AG04449 (cell line): ENCODE measurements around the gene CAPN10.

Experiments used
- CTCF ChIA-PET: fragments of 350-600 bp; formaldehyde crosslinking; extraction: SDS; loops from one replicate; lab custom pipeline; 2021; ENCODE audit warnings: antibody characterized with exemption; lab: Yijun Ruan, JAX
- POLR2A ChIA-PET: fragments of 400-600, 350-600 bp; formaldehyde crosslinking; extraction: SDS; loops from one replicate; lab custom pipeline; 2020; ENCODE audit warnings: antibody characterized with exemption, inconsistent platforms; lab: Yijun Ruan, JAX
- DNase-seq: peaks from one replicate; pipeline ENCODE4 v3.0.0-alpha.2; 2010; ENCODE audit warnings: low read depth, low spot score
- H3K4me3 ChIP-seq: 2 replicates; pipeline ENCODE4 v1.5.1; 2011; ENCODE audit warnings: low read depth, mild to moderate bottlenecking, control low read depth, low read length
- CTCF ChIP-seq: IDR thresholded peaks from one replicate; pipeline ENCODE4 v1.5.1; 2011; ENCODE audit warnings: mild to moderate bottlenecking, moderate library complexity, low read length, control low read depth, inconsistent platforms; ENCODE audit not compliant: insufficient read depth; ENCODE audit errors: missing control alignments

The CAPN10 gene

GRCh38 chr2:240632306-240632721 is 45.8 kb downstream of the CAPN10 start:
- TF ChIP-seq CTCF: no peak
- ChIA-PET POLR2A (no interaction called here), CTCF (no interaction called here)
- no peak for DNase-seq
- H3K4me3 ChIP-seq: no peak overlapping the region

- DNase-seq: no peak
- ChIA-PET CTCF (no interaction called here), POLR2A (no interaction called here)
- no peak for TF ChIP-seq CTCF
- H3K4me3 ChIP-seq: no peak overlapping the region
Observed at GRCh38 chr2:240635121-240635997, 48.8 kb downstream of the CAPN10 start.

- ChIA-PET CTCF (no interaction called here), POLR2A (no interaction called here)
- no peak for TF ChIP-seq CTCF
- no peak overlapping the region for H3K4me3 ChIP-seq
- no peak for DNase-seq
Observed at GRCh38 chr2:240635998-240636547, 49.5 kb downstream of the CAPN10 start.

GRCh38 chr2:240636563-240637115 is 50.1 kb downstream of the CAPN10 start:
- CTCF ChIA-PET: no interaction called here
- no peak overlapping the region for H3K4me3 ChIP-seq
- POLR2A ChIA-PET: no interaction called here
- DNase-seq: no peak
- no peak for TF ChIP-seq CTCF

GRCh38 chr2:240637116-240637900 is 50.8 kb downstream of the CAPN10 start:
- ChIA-PET POLR2A (no interaction called here), CTCF (no interaction called here)
- TF ChIP-seq CTCF: no peak
- H3K4me3 ChIP-seq: no peak overlapping the region
- no peak for DNase-seq
